ENCODE measurements around the gene RIC1.
"Not testable (repeated sequence)": the region's sequence is repeated elsewhere in the genome, so short reads cannot be mapped to it uniquely, and the experiment has no call there.

Gene RIC1

DNA sequence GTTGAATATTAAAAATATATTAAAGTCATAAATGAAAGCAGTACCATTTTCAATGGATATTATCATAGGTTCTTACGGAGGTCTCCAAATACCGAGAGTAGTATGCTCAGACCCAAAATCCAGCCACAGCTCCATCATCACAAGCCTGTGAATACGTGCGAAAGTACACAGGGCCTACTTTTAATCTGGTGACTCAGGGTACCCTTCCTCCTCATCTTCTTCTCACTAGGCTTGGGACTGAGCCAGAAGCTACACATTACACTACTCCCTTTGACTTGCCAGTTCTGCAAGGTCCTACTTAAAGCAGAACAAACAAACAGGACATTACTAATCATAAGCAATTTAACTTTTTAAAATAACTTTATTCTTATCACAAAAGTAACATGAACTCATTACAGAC lies 7.6 kb upstream of the RIC1 start:
- peak in 2 of 3 donors; percentile 18 to 57 for DNase-seq

DNA sequence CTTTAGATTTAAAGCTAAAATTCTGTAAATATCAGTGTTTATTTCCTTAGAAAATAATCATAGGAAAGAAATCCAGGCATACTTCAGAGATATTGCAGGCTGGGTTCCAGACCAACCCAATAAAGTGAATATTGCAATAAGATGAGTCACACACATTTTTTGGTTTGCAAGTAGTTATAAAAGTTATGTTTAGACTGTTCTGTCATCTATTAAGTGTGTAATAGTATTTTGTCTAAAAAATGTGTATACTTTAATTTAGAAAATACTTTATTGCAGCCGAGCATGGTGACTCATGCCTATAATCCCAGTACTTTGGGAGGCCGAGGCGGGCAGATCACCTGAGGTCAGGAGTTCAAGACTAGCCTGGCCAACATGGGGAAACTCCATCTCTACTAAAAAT lies 6.9 kb upstream of the RIC1 start:
- peak in 2 of 3 donors; percentile 40 to 42 for DNase-seq

DNA sequence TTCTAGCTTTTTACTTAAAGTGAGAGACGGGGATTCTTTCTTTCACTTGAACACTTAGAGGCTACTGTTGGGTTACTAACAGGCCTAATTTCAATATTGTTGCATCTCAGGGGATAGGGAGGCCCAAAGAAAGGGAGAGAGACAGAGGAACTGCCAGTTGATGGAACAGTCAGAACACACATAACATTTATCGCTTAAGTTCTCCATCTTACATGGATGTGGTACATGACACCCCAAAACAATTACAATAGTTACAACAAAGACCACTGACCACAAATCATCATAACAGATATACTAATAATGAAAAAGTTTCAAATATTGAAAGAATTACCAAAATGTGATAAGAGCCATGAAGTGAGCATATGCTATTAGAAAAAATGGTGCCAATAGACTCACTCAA lies 4.3 kb upstream of the RIC1 start:
- DNase-seq: no peak

DNA sequence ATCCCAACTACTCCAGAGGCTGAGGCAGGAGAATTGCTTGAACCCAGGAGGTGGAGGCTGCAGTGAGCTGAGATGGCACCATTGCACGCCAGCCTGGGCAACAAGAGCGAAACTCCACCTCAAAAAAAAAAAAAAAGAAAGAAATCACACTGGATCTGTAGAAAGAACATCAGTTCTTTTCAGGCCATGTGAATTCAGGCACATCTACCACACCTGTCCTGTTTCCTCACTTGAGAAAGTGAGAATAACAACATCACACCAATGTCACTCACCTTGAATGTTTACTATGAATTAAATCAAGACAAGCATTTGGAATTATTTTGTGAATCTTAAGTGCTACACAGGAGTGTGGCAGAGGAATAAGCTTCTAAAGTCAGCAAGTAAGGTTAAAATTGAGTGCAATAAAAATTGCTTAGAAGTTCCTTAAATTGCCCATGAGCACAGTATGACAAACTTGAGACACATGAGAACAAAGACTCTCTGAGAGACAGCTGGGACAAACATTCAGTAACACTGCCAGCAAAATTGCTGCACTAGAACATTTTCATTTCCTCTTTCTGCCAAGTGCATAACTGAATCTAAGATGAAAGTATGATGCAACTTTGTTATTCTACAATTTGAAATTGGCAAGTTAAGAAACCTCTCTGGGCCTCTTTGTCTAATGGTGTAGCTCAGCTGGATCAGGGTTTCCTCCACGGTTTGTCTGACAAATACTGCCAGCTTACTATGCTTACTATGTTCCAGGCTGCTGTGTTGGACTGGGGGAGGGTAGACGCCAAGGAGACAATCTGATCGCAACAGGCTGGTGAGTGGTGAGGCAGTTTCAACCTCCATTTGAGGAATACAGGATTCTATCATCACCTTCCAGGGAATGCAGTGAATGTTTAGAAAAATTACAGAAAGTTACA lies 1.9 kb upstream of the RIC1 start:
- DNase-seq: peak; percentile 82 to 98 (median 96)

DNA sequence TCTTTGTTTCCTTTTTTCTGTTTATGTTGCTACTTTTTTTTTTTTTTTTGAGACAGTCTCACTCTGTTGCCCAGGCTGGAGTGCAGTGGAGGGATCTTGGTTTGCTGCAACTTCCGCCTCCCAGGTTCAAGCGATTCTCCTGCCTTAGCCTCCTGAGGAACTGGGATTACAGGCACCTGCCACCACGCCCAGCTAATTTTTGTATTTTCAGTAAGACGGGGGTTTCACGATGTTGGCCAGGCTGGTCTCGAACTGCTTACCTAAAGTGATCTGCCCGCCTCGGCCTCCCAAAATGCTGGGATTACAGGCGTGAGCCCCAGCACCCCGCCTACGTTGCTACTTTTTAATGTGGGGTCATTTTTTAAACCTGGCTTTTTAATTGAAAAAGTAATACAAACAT lies 1.2 kb upstream of the RIC1 start:
- DNase-seq: not testable (repeated sequence)

DNA sequence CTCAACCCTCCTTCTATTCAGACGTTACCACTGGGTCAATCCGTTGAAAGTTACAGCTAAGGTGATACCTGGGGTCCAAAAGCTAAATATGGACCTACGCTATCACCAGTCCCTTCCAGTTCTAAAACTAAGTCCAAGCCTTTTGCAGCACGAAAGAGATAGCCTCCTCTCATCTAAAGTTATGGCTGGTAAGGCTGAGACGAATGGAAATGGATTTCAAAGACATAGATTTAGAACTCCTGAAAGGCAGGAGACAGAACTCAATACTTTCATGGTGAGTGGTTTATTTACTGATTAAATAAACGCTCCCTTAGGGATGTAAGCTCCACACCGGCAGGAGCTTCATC lies 751 bp upstream of the RIC1 start:
- no peak for DNase-seq

DNA sequence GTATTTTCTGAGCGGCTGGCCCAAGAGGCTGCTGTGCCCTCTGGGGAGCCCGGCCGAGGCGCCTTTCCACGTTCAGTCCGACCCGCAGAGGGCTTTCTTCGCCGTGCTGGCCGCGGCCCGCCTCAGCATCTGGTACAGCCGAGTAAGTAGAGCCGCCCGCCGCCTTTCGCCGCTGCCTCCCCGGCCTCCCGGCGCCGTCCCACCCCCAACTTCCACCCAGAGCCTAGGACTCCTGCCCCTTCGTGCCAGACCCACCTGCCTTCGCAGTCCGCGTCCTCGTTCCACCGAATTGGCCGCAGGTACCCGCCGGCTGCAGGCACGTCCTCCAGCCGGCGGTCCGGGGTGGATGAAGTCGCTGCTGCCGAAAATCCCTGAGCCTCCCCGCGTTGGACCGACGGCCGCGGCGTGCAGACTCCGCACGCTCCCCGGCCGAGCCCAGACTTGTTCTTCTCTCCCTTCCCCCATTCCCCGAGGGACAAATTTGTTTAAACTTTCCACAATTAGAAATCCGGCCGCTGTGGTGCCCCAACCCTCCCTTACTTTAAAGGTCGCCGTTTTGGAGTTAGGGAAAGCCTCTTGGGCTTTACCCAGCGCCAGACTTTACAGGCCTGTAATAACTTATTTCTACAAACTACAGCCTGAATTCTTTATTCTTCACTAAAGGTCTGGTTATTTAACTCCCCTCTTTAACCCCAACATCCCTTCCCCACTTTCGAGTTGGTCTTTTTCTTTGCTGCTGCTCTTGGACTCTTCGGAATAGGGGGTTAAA lies 589 bp downstream of the RIC1 start:
- peak; percentile 48 to 70 (median 66) for DNase-seq

DNA sequence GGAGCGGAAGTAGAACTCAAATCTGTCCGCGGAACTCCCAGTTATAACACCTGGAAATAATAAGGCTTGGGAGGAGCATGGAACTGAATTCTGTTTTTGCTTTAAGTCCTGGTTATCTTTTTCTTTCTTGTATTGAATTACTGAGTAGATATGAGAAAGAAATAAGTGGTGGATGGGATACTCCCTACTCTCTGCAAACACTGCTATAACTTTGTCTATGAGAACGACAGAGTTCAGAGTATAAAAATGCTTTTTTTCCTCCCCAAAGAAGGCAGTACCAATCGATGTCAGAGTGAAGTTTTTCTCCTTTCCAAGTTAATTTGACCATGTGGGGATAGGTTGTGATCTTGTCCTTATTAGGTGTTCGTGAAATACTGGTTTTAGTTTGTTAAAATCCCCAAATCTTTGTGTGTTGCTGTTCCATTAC lies 1.2 kb downstream of the RIC1 start:
- peak in 2 of 3 donors; percentile 33 to 36 for DNase-seq

DNA sequence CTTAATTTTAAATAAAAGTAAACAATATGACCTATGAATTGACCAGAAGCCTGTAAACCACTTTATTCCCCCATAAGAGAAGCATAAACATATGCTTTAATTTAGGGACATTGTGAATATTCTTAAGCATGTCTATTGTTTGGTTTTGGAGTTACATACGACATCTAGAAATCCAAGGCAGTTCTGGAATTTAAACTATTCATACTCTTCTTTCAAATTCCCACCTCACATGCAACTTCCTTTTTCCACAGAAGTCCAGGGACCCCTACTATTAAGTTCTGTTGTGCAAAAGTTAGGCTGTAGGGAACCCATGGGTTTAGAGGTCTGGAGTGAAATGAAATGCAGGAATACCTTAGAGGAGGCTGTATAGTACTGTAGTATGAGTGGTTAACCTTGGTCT lies 2.1 kb downstream of the RIC1 start:
- no peak for DNase-seq

DNA sequence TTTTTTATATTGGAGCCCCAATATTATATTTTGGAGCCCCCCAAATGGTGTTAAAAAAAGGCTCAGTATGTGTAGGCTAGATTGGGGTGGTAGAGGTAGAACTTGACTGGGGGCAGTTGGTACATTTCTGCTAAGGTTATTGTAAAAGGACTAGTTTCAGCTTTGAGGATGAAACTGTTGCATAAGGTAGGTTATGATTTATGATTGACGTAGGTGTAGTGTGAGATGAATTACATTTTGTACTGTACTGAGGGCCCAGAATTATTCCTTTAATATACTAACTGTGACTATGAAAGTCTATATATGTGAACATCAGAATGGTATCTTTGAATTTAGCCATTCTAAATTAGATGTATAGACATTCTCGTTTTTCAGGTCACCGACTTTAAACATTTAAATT lies 3.6 kb downstream of the RIC1 start:
- no peak for DNase-seq

DNA sequence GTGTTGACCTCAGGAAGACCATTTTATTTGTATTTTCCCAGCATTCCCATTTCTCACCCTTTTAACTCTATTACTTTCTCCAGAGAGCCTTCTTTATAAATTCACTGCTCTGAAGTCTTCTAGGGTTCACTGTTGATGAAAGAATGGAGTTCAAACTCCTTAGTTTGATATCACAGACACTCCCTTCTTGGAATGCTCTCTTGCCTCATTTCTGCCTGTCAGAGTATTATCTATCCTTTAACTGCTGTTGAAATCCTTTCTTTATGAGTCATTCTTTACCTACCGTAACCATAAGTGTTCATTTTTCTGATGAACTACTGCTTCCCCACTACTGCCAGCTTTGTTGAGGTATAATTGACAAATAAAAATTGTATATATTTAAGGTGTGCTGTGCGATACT lies 4.3 kb downstream of the RIC1 start:
- no peak for DNase-seq

DNA sequence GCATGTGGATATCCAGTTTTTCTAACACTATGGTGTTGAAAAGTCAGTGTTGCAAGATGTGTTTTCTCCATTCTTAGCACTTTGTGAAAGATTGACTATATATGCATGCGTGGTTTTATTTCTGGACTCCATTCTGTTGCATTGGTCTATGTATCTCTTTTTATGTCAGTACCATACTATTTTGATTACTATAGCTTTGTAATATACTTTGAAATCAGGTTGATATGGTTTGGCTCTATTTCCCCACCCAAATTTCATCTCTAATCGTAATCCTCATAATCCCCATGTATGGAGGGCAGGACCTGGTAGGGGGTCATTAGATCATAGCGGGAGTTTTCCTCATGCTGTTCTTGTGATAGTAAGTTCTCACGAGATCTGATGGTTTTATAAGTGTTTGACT lies 6.5 kb downstream of the RIC1 start:
- DNase-seq: no peak

DNA sequence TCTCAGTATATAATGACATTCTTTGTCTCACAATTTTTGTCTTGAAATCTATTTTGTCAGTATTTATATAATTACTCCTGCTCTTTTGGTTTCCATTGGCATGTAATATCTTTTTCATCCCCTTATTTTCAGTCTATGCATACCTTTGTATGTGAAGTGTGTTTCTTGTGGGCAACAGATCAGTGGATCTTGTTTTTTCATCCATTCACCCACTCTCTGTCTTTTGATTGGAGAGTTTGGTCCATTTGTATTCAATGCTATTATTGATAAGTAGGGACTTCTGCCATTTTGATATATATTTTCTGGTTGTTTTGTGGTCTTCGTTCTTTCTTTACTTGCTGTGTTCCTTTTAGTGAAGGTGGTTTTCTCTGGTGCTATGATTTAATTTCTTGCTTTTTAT lies 10.9 kb downstream of the RIC1 start:
- no peak for DNase-seq

DNA sequence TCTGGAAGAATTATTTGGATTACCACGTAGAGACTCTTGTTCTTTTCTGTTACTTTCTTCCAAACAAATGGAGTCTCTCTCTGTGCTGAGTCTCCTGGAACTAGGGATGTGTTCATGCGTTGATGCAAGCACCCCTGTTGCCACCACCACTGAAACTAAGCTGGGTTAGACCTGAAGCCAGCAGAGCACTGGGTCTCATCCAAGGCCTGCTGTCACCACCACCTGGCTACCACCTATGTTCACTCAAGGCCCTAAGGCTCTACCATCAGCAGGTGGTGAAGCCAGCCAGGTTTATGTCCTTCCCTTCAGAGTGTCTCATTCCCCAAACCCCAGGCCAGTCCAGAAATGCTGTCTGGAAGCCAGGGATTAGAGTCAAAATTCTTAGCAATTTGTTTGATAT lies 13.3 kb downstream of the RIC1 start:
- no peak for DNase-seq

DNA sequence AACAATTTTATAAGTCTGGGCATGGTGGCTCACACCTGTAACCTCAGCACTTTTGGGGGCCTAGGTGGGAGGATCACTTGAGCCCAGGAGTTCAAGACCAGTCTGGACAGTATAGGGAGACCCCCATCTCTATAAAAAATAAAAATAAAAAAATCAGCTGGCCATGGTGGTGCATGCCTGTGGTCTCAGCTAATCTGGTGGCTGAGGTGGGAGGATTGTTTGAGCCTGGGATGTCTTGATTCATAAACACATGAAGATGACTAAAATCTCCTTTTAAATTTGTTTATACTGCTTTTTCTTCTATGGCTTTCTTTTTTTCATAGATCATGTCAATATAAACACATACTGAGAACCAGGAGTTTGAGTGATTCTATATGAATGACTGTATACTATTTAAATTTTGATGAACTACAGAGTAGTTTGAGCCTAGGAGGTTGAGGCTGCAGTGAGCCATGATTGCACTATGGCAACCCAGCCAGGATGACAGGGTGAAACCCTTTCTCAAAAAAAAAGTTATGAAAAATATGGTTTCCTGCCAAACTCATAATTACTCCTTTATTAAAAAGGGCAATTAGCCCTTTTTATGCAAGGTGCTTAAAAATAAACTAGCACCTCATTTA lies 14.2 kb downstream of the RIC1 start:
- DNase-seq: no peak

DNA sequence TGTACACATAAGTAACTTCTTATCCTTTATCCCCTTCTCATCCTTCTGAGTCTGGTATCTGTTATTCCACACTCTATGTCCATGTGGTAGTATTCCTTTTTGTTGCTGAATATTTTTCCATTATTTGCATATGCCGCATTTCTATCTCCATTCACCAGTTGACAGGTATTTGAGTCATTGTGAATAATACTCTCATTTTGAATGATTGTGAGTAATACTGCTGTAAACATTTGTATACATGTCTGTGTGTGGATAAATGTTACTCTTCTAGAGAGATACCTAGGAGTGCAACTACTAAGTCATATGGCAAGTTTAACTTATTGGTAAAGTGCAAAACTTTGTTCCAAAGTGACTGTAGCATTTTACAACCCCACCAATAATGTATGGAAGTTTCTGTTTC lies 15.6 kb downstream of the RIC1 start:
- no peak for DNase-seq

DNA sequence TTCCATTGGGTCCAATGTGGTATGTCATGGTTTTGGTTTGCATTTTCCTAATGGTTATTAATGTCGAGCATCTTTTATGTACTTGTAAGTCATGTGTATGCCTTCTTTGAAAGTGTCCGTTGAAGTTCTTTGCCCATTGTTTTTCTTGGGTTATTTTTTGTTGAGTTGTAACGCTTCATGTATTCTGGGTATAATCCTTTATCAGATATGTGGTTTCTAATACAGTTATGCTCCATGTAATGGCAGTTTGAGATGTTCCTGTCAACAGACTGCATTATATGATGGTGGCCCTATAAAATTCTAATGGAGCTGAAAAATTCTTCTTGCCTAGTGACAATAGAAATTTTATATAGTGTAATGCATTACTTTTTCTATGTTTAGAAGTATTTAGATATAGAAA lies 17.2 kb downstream of the RIC1 start:
- DNase-seq: no peak

DNA sequence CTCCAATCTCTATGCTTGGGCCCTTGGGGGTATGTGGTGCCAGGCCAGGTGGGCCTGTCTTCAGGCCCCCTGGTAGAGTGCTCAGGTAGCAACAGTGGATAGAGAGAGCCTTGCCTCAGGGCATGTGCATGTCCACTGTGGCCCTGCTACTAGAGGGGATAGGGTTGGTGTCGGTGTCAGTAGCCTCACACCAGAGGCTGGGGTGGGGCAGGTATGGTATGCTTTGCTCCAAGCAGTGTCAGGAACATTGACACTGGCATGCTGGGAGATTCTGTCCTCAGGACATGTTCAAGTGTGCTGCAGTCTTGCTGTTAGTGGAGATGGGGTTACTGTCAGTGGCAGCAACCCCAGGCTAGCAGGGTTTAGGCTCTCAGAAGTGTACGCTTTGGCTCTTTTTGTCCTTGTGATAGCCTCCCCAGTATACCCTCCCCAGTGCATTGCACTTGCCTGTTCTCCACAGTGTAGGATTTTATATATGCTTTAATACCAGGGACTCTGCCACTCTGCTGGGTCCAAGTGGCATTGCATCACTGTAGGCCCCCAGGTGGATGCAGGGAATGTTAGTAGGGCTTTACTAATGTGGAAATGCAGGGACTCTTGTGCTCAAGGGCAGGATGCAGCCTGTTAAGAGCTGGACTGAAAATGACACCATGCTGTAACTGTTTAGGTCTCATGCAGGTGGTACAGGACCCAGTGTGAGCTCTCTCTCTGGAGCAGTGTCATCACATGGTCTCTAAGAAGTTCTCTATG lies 21.6 kb downstream of the RIC1 start:
- DNase-seq: no peak

DNA sequence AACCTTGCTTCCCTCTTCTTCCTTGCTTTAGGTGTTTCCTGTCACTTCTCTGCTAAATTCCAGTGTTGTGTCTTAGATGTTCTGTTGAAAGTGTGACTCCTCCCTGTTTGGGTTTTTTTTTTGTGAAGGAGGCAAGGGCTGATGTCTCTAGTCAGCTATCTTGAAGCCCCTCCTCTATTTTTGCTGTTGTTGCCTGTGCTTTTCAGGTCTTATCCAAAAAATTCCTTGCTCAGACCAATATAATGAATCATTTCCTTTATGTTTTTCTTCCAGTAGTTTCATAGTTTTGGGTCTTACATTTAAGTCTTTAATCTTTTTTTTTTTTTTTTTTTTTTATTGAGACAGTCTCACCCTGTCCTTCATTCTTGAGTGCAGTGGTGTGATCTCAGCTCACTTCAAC lies 22.3 kb downstream of the RIC1 start:
- DNase-seq: no peak

DNA sequence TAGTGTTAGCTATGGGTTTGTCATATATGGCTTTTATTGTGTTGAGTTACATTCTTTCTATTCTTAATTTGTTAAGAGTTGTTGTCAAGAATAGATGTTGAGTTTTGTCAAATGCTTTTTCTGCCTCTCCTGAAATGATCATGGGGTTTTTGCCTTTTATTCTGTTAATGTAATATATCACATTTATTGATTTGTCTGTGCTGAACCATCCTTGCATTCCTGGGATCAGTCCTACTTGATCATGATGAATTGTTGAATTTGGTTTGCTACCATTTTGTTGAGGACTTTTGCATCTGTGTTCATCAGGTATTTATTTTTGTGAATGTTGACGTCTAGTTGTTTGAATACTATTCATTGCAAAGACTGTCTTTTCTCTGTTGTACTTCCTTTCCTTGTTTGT lies 23.9 kb downstream of the RIC1 start:
- DNase-seq: no peak

DNA sequence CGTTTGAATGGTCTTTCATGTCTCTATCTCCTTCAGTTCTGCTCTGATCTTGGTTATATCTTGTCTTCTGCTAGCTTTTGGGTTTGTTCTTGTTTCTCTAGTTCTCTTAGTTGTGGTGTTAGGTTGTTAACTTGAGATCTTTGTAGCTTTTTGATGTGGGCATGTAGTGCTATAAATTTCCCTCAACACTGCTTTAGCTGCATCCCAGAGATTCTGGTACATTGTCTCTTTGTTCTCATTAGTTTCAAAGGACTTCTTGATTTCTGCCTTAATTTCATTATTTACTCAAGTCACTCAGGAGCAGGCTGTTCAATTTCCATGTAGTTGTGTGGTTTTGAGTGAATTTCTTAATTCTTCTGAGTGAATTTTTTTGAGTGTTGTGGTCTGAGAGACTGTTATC lies 33.9 kb downstream of the RIC1 start:
- DNase-seq: not testable (repeated sequence)

DNA sequence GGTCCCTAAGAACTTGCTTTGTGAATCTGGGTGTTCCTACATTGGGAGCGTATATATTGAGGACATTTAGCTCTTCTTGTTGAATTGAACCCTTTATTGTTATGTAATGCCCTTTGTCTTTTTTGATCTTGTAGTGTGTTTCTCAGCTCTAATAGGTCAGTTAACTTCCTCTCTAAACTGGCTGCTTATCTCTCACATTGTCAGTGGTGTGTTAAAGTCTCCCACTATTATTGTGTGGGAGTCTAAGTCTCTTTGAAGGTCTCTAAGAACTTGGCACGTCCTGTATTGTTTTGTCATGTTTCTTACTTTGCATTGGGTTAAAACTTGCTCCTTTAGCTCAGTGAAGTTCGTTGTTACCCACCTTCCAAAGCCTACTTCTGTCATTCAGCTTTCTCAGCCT lies 36.2 kb downstream of the RIC1 start:
- no peak for DNase-seq

DNA sequence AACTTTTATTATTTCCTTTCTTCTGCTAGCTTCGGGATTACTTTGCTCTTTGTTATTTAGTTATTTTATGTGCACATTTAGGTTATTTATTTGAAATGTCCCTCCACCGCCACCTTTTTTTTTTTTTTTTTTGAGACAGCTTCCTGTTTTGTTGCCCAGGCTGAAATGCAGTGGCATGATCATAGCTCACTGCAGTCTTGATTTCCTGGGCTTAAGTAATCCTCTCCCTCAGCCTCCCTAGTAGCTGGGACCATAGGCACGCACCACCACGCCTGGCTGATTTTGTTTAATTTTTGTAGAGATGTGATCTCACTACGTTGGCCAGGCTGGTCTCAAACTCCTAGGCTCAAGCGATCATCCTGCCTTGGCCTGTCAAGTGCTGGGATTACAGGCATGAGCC lies 38.5 kb downstream of the RIC1 start:
- no peak for DNase-seq

Data from suppressor macrophage treated with lipopolysaccharide for 1 hour (primary cell).